ENCODE data around the gene POLL. TPM values are rescaled to one million over a fixed set of nuclear protein-coding genes. Genes with fewer than 3 reads are reported as not detected.

Gene POLL
- total RNA-seq, 1 donor from 2014 or later = 27.8 TPM

- no peak overlapping the region for H3K9ac ChIP-seq (ENCODE audit: low read length)
- H3K4me3 ChIP-seq (ENCODE audit: insufficient read depth, low read depth, low read length) = no peak overlapping the region
- no peaks in the 10 kb centered on the region for H3K9me3 ChIP-seq (ENCODE audit: insufficient read depth, low read depth, low read length)
- no peak for TF ChIP-seq EZH2 (IDR thresholded peaks at IDR 0.05; ENCODE audit: insufficient read depth, low read length)
- TF ChIP-seq, protein P1, sequence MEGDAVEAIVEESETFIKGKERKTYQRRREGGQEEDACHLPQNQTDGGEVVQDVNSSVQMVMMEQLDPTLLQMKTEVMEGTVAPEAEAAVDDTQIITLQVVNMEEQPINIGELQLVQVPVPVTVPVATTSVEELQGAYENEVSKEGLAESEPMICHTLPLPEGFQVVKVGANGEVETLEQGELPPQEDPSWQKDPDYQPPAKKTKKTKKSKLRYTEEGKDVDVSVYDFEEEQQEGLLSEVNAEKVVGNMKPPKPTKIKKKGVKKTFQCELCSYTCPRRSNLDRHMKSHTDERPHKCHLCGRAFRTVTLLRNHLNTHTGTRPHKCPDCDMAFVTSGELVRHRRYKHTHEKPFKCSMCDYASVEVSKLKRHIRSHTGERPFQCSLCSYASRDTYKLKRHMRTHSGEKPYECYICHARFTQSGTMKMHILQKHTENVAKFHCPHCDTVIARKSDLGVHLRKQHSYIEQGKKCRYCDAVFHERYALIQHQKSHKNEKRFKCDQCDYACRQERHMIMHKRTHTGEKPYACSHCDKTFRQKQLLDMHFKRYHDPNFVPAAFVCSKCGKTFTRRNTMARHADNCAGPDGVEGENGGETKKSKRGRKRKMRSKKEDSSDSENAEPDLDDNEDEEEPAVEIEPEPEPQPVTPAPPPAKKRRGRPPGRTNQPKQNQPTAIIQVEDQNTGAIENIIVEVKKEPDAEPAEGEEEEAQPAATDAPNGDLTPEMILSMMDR (IDR thresholded peaks at IDR 0.05; ENCODE audit: insufficient read depth, low read depth, low read length) = no peak
- no peak overlapping the region for H3K4me3 Mint-ChIP-seq (ENCODE audit: unreplicated experiment)
- H3K27ac Mint-ChIP-seq (ENCODE audit: unreplicated experiment) = no peak overlapping the region
- H4K20me1 ChIP-seq (ENCODE audit: insufficient read depth, low read length) = peaks cover 14% of the 10 kb centered on the region
- FAIRE-seq = no peak
- H3K4me1 Mint-ChIP-seq (ENCODE audit: low read depth, unreplicated experiment) = peaks cover 5% of the 10 kb centered on the region
- no peak overlapping the region for H3K4me2 ChIP-seq (ENCODE audit: low read length)
- H2AFZ ChIP-seq (ENCODE audit: low read depth, low read length) = no peak overlapping the region
- H3K36me3 ChIP-seq (ENCODE audit: insufficient read depth, low read length) = no peaks in the 10 kb centered on the region
- H3K4me1 ChIP-seq (ENCODE audit: insufficient read depth, low read length) = no peaks in the 10 kb centered on the region
- H3K27ac ChIP-seq (ENCODE audit: low read depth, low read length) = no peak overlapping the region
- DNase-seq (ENCODE audit: low read depth) = no peak
- peaks cover 25% of the 10 kb centered on the region for H3K36me3 Mint-ChIP-seq (ENCODE audit: low read depth, unreplicated experiment)
- H3K27me3 ChIP-seq (ENCODE audit: insufficient read depth, low read length) = no peaks in the 10 kb centered on the region
- no peaks in the 10 kb centered on the region for H3K9me3 Mint-ChIP-seq (ENCODE audit: unreplicated experiment)
- H3K79me2 ChIP-seq (ENCODE audit: insufficient read depth, low read length) = no peaks in the 10 kb centered on the region
- H3K27me3 Mint-ChIP-seq (ENCODE audit: low read depth, unreplicated experiment) = no peaks in the 10 kb centered on the region
These were observed 29.2 kb upstream of the POLL start for GRCh38 chr10:101617102-101617823.

- no peak overlapping the region for H3K27ac Mint-ChIP-seq (ENCODE audit: unreplicated experiment)
- H3K27ac ChIP-seq (ENCODE audit: low read depth, low read length) = no peak overlapping the region
These were observed 28.5 kb upstream of the POLL start for GRCh38 chr10:101616415-101617101.

More at GRCh38 chr10:101616415-101617101, 28.5 kb upstream of the POLL start:
- Histone ChIP-seq H2AFZ (ENCODE audit: low read depth, low read length) (no peak overlapping the region), H3K79me2 (ENCODE audit: insufficient read depth, low read length) (no peaks in the 10 kb centered on the region), H3K4me3 (ENCODE audit: insufficient read depth, low read depth, low read length) (no peak overlapping the region), H3K9me3 (ENCODE audit: insufficient read depth, low read depth, low read length) (no peaks in the 10 kb centered on the region), H3K9ac (ENCODE audit: low read length) (no peak overlapping the region), H3K27me3 (ENCODE audit: insufficient read depth, low read length) (no peaks in the 10 kb centered on the region), H4K20me1 (ENCODE audit: insufficient read depth, low read length) (peaks cover 14% of the 10 kb centered on the region), H3K4me2 (ENCODE audit: low read length) (no peak overlapping the region), H3K36me3 (ENCODE audit: insufficient read depth, low read length) (no peaks in the 10 kb centered on the region), H3K4me1 (ENCODE audit: insufficient read depth, low read length) (no peaks in the 10 kb centered on the region)
- DNase-seq (ENCODE audit: low read depth) = no peak
- Mint-ChIP-seq H3K36me3 (ENCODE audit: low read depth, unreplicated experiment) (peaks cover 27% of the 10 kb centered on the region), H3K4me1 (ENCODE audit: low read depth, unreplicated experiment) (peaks cover 5% of the 10 kb centered on the region), H3K9me3 (ENCODE audit: unreplicated experiment) (no peaks in the 10 kb centered on the region), H3K27me3 (ENCODE audit: low read depth, unreplicated experiment) (no peaks in the 10 kb centered on the region), H3K4me3 (ENCODE audit: unreplicated experiment) (no peak overlapping the region)
- no peak for FAIRE-seq
- TF ChIP-seq, protein P1 (IDR thresholded peaks at IDR 0.05; ENCODE audit: insufficient read depth, low read depth, low read length) = no peak
- TF ChIP-seq EZH2 (IDR thresholded peaks at IDR 0.05; ENCODE audit: insufficient read depth, low read length) = no peak
